Skeletal muscle tissue (tissue), 4 donors: ENCODE data around the gene RNF167. TPM values are rescaled to one million over a fixed set of nuclear protein-coding genes. Genes with fewer than 3 reads are reported as not detected.
"Not testable (repeated sequence)": the region's sequence is repeated elsewhere in the genome, so short reads cannot be mapped to it uniquely, and the experiment has no call there.

Experiments
- H3K27ac ChIP-seq: one replicate; pipeline ENCODE4 v1.7.0; 2013; ENCODE audit warnings: mild to moderate bottlenecking, low read depth, low read length, inconsistent platforms
- H3K27me3 ChIP-seq, 3 donors: one replicate each; pipeline ENCODE4 v1.7.0; 2013; ENCODE audit warnings: low read length in 3 of 3; ENCODE audit not compliant: control insufficient read depth in 3 of 3, insufficient read depth in 3 of 3
- H3K36me3 ChIP-seq, 3 donors: one replicate each; pipeline ENCODE4 v1.7.0; 2013; ENCODE audit warnings: low read length in 3 of 3; ENCODE audit not compliant: control insufficient read depth in 3 of 3, insufficient read depth in 3 of 3
- H3K4me1 ChIP-seq, 3 donors: one replicate each; pipeline ENCODE4 v1.7.0; 2013; ENCODE audit warnings: low read length in 3 of 3, mild to moderate bottlenecking in 3 of 3; ENCODE audit not compliant: control insufficient read depth in 3 of 3, insufficient read depth in 3 of 3
- H3K4me3 ChIP-seq, 3 donors: one replicate each; pipeline ENCODE4 v1.7.0; 2013; ENCODE audit warnings: low read length in 3 of 3
- H3K9ac ChIP-seq, 3 donors: one replicate each; pipeline ENCODE4 v1.7.0; 2013; ENCODE audit warnings: low read length in 3 of 3, mild to moderate bottlenecking in 3 of 3, moderate library complexity in 2 of 3, low read depth in 1 of 3
- H3K9me3 ChIP-seq, 3 donors: one replicate each; pipeline ENCODE4 v1.7.0; 2013; ENCODE audit warnings: low read length in 3 of 3; ENCODE audit not compliant: control insufficient read depth in 3 of 3
- total RNA-seq: library from RNA; depleted of rRNA; stranded (reverse); fragments of >200 nt; gene quantifications from one replicate; pipeline ENCODE4 v1.2.3, GENCODE V29; 2014
- donor health status: Osteomylitis.

RNF167 gene
- total RNA-seq, 1 donor from 2014 or later, result 12.0 TPM

GRCh38 chr17:4921320-4921719 is 18.7 kb upstream of the RNF167 start:
- Histone ChIP-seq H3K27me3 (no peaks in the 10 kb centered on the region), H3K9ac (no peak overlapping the region)

GRCh38 chr17:4926577-4927335 is 13.3 kb upstream of the RNF167 start:
- H3K36me3 ChIP-seq, H3K9ac ChIP-seq, H3K27ac ChIP-seq, H3K27me3 ChIP-seq, H3K4me3 ChIP-seq, H3K9me3 ChIP-seq, H3K4me1 ChIP-seq: not testable (repeated sequence)

More at GRCh38 chr17:4921320-4921719, 18.7 kb upstream of the RNF167 start:
- Histone ChIP-seq H3K4me1 (no peaks in the 10 kb centered on the region), H3K9me3 (no peaks in the 10 kb centered on the region), H3K36me3 (no peaks in the 10 kb centered on the region), H3K4me3 (no peak overlapping the region), H3K27ac (no peak overlapping the region)

- no peak overlapping the region for H3K27ac ChIP-seq
- peaks cover 0 to 4% (median 3%) of the 10 kb centered on the region in 3 donors for H3K36me3 ChIP-seq
- peaks cover under 1 to 3% (median under 1%) of the 10 kb centered on the region in 3 donors for H3K4me1 ChIP-seq
Observed at GRCh38 chr17:4928881-4929280, 11.2 kb upstream of the RNF167 start.

GRCh38 chr17:4931963-4932362 is 8.1 kb upstream of the RNF167 start, which contains the start of gene GP1BA:
GP1BA (plus strand) TSS chr17:4932277; CDS start chr17:4932605, 328 bp downstream.
- H3K4me1 ChIP-seq, result peaks cover 24 to 28% (median 26%) of the 10 kb centered on the region in 3 donors
- H3K36me3 ChIP-seq, result peaks cover 5 to 14% (median 13%) of the 10 kb centered on the region in 3 donors
- H3K27ac ChIP-seq, result no peak within 1 kb of the TSS
- no peak within 1 kb of the TSS for H3K4me3 ChIP-seq
- H3K9me3 ChIP-seq, result no peaks in the 10 kb centered on the region
- no peaks in the 10 kb centered on the region for H3K27me3 ChIP-seq
- H3K9ac ChIP-seq, result no peak within 1 kb of the TSS

More at GRCh38 chr17:4928881-4929280, 11.2 kb upstream of the RNF167 start:
- H3K27me3 ChIP-seq, result no peaks in the 10 kb centered on the region
- no peaks in the 10 kb centered on the region for H3K9me3 ChIP-seq
- H3K4me3 ChIP-seq, result no peak overlapping the region
- H3K9ac ChIP-seq, result no peak overlapping the region

- Histone ChIP-seq H3K36me3 (peaks cover 12 to 22% (median 21%) of the 10 kb centered on the region in 3 donors), H3K9me3 (no peaks in the 10 kb centered on the region), H3K4me1 (peaks cover 32 to 35% (median 34%) of the 10 kb centered on the region in 3 donors)
Observed at GRCh38 chr17:4932756-4933155, 7.3 kb upstream of the RNF167 start.

GRCh38 chr17:4933646-4934045 is 6.4 kb upstream of the RNF167 start:
- Histone ChIP-seq H3K4me1 (peaks cover 41 to 44% (median 43%) of the 10 kb centered on the region in 3 donors), H3K9me3 (no peaks in the 10 kb centered on the region), H3K36me3 (peaks cover 19 to 30% (median 29%) of the 10 kb centered on the region in 3 donors), H3K9ac (peak overlapping the region in 1 of 3 donors; percentile 60), H3K27ac (no peak overlapping the region), H3K4me3 (no peak overlapping the region), H3K27me3 (no peaks in the 10 kb centered on the region)

More at GRCh38 chr17:4932756-4933155, 7.3 kb upstream of the RNF167 start:
- H3K9ac ChIP-seq, result no peak overlapping the region
- H3K27ac ChIP-seq, result no peak overlapping the region
- no peak overlapping the region for H3K4me3 ChIP-seq
- H3K27me3 ChIP-seq, result no peaks in the 10 kb centered on the region

GRCh38 chr17:4934173-4934979 is 5.7 kb upstream of the RNF167 start:
- H3K9ac ChIP-seq, result peak overlapping the region; percentile 36 to 60 (median 58)
- H3K4me3 ChIP-seq, result no peak overlapping the region
- no peaks in the 10 kb centered on the region for H3K27me3 ChIP-seq
- no peak overlapping the region for H3K27ac ChIP-seq
- H3K36me3 ChIP-seq, result peaks cover 19 to 35% (median 30%) of the 10 kb centered on the region in 3 donors
- peaks cover 48 to 52% (median 50%) of the 10 kb centered on the region in 3 donors for H3K4me1 ChIP-seq
- H3K9me3 ChIP-seq, result no peaks in the 10 kb centered on the region

GRCh38 chr17:4935650-4936049 is 4.4 kb upstream of the RNF167 start:
- Histone ChIP-seq H3K27ac (no peak overlapping the region), H3K36me3 (peaks cover 19 to 34% (median 29%) of the 10 kb centered on the region in 3 donors), H3K4me1 (peaks cover 50 to 56% (median 54%) of the 10 kb centered on the region in 3 donors), H3K27me3 (no peaks in the 10 kb centered on the region), H3K9ac (peak overlapping the region in 1 of 3 donors; percentile 99), H3K4me3 (no peak overlapping the region), H3K9me3 (no peaks in the 10 kb centered on the region)

- Histone ChIP-seq H3K9me3 (no peaks in the 10 kb centered on the region), H3K27ac (peak overlapping the region; percentile 92), H3K27me3 (no peaks in the 10 kb centered on the region), H3K4me3 (peak overlapping the region in 1 of 3 donors; percentile 41), H3K9ac (peak overlapping the region; percentile 3 to 99 (median 43)), H3K36me3 (peaks cover 19 to 32% (median 28%) of the 10 kb centered on the region in 3 donors), H3K4me1 (peaks cover 58 to 64% (median 62%) of the 10 kb centered on the region in 3 donors)
Observed at GRCh38 chr17:4936436-4936835, 3.6 kb upstream of the RNF167 start.
